IPS DF 4.7 (cell line): ENCODE data around the gene KCNQ4.

Source experiments
- DNase-seq: peaks from one replicate; pipeline ENCODE4 v3.0.0-alpha.2; 2013; ENCODE audit warnings: low spot score; ENCODE audit errors: extremely low read depth

The KCNQ4 gene

GRCh38 chr1:40754201-40754600 is 29.4 kb upstream of the KCNQ4 start:
- DNase-seq: no peak

GRCh38 chr1:40755067-40755466 is 28.5 kb upstream of the KCNQ4 start:
- no peak for DNase-seq

GRCh38 chr1:40756523-40756922 is 27.1 kb upstream of the KCNQ4 start:
- DNase-seq: no peak

GRCh38 chr1:40757084-40757483 is 26.5 kb upstream of the KCNQ4 start:
- DNase-seq: no peak

GRCh38 chr1:40758004-40758403 is 25.6 kb upstream of the KCNQ4 start:
- no peak for DNase-seq

- no peak for DNase-seq
Measured at GRCh38 chr1:40758578-40759343, 24.8 kb upstream of the KCNQ4 start.

GRCh38 chr1:40760984-40761383 is 22.6 kb upstream of the KCNQ4 start:
- no peak for DNase-seq

- no peak for DNase-seq
Measured at GRCh38 chr1:40762144-40762923, 21.3 kb upstream of the KCNQ4 start.

- no peak for DNase-seq
Measured at GRCh38 chr1:40763742-40764532, 19.6 kb upstream of the KCNQ4 start.

- no peak for DNase-seq
Measured at GRCh38 chr1:40764981-40765380, 18.6 kb upstream of the KCNQ4 start.

GRCh38 chr1:40766017-40766416 is 17.6 kb upstream of the KCNQ4 start:
- no peak for DNase-seq

GRCh38 chr1:40766560-40766959 is 17.0 kb upstream of the KCNQ4 start:
- no peak for DNase-seq

GRCh38 chr1:40768146-40768990 is 15.2 kb upstream of the KCNQ4 start:
- no peak for DNase-seq

GRCh38 chr1:40769815-40770214 is 13.8 kb upstream of the KCNQ4 start:
- DNase-seq: no peak

- no peak for DNase-seq
Measured at GRCh38 chr1:40770296-40771070, 13.1 kb upstream of the KCNQ4 start.

GRCh38 chr1:40772146-40772955 is 11.2 kb upstream of the KCNQ4 start:
- DNase-seq: no peak

GRCh38 chr1:40773748-40774265 is 9.8 kb upstream of the KCNQ4 start:
- DNase-seq: peak; percentile 51

- DNase-seq: no peak
Measured at GRCh38 chr1:40774266-40774998, 9.2 kb upstream of the KCNQ4 start.
